ENCODE results near the gene KIFC1.

- no peak for TF ChIP-seq CTCF (IDR thresholded peaks at IDR 0.05; ENCODE audit: low read length)
- no peak for TF ChIP-seq EZH2 (optimal IDR thresholded peaks at IDR 0.05; ENCODE audit: low read depth, low read length)
Observed at GRCh38 chr6:33377171-33377570, 14.5 kb upstream of the KIFC1 start.

Data from MM.1S (cell line).